ENCODE data around the gene ZBTB37.
"Not testable (repeated sequence)": the region's sequence is repeated elsewhere in the genome, so short reads cannot be mapped to it uniquely, and the experiment has no call there.

ZBTB37 gene

GRCh38 chr1:173871091-173871490 lies 2.9 kb downstream of the ZBTB37 start:
- TF ChIP-seq CTCF (conservative IDR thresholded peaks at IDR 0.05; ENCODE audit: low read depth, low read length), result no peak
- no peak overlapping the region for H3K4me3 ChIP-seq (ENCODE audit: low read depth, low read length)
- DNase-seq (ENCODE audit: low read depth), result no peak

GRCh38 chr1:173871500-173871899 lies 3.3 kb downstream of the ZBTB37 start:
- no peak overlapping the region for H3K4me3 ChIP-seq (ENCODE audit: low read depth, low read length)
- TF ChIP-seq CTCF (conservative IDR thresholded peaks at IDR 0.05; ENCODE audit: low read depth, low read length), result no peak
- DNase-seq (ENCODE audit: low read depth), result no peak

GRCh38 chr1:173876732-173877131 lies 8.6 kb downstream of the ZBTB37 start:
- no peak overlapping the region for H3K4me3 ChIP-seq (ENCODE audit: low read depth, low read length)
- TF ChIP-seq CTCF (conservative IDR thresholded peaks at IDR 0.05; ENCODE audit: low read depth, low read length), result no peak
- DNase-seq (ENCODE audit: low read depth), result no peak

GRCh38 chr1:173878251-173878650 lies 10.1 kb downstream of the ZBTB37 start:
- no peak overlapping the region for H3K4me3 ChIP-seq (ENCODE audit: low read depth, low read length)
- no peak for DNase-seq (ENCODE audit: low read depth)
- no peak for TF ChIP-seq CTCF (conservative IDR thresholded peaks at IDR 0.05; ENCODE audit: low read depth, low read length)

- not testable (repeated sequence) for H3K4me3 ChIP-seq (ENCODE audit: low read depth, low read length); DNase-seq (ENCODE audit: low read depth)
Measured at GRCh38 chr1:173881117-173881516, 12.9 kb downstream of the ZBTB37 start.

- DNase-seq (ENCODE audit: low read depth), result no peak
- H3K4me3 ChIP-seq (ENCODE audit: low read depth, low read length), result no peak overlapping the region
- TF ChIP-seq CTCF (conservative IDR thresholded peaks at IDR 0.05; ENCODE audit: low read depth, low read length), result no peak
Measured at GRCh38 chr1:173884701-173885100, 16.5 kb downstream of the ZBTB37 start.

- H3K4me3 ChIP-seq (ENCODE audit: low read depth, low read length), result no peak overlapping the region
- no peak for TF ChIP-seq CTCF (conservative IDR thresholded peaks at IDR 0.05; ENCODE audit: low read depth, low read length)
- DNase-seq (ENCODE audit: low read depth), result no peak
Measured at GRCh38 chr1:173886746-173887611, 18.8 kb downstream of the ZBTB37 start.
